NCI-H526 treated with DMSO at 0.1 percent for 48 hours (cell line): ENCODE data around the gene PAPPA2.
"Not testable (repeated sequence)": the region's sequence is repeated elsewhere in the genome, so short reads cannot be mapped to it uniquely, and the experiment has no call there.

Experiments used
- DNase-seq: peaks from one replicate; lab custom pipeline; 2025; lab: John Stamatoyannopoulos, UW

PAPPA2 gene

DNA sequence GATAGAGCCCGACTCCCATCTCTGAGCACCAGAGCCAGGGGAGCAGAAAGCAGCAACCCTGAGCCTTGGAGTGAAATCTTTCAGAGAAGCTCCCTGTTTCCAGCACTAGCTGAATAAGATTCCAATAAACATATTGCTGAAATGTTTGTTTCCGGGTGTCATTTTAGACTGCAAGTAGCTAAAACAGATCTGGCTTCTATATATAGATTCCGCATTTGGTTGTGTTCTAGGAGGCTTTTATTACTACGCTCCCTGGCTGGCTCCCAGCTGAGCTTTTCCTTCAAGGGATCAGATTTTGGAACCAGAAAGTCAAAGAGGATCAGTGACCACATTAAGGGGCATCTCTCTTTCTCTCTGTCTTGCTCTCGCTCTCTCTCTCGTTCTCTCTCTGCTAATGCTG is 88.2 kb downstream of the PAPPA2 start:
- no peak for DNase-seq

DNA sequence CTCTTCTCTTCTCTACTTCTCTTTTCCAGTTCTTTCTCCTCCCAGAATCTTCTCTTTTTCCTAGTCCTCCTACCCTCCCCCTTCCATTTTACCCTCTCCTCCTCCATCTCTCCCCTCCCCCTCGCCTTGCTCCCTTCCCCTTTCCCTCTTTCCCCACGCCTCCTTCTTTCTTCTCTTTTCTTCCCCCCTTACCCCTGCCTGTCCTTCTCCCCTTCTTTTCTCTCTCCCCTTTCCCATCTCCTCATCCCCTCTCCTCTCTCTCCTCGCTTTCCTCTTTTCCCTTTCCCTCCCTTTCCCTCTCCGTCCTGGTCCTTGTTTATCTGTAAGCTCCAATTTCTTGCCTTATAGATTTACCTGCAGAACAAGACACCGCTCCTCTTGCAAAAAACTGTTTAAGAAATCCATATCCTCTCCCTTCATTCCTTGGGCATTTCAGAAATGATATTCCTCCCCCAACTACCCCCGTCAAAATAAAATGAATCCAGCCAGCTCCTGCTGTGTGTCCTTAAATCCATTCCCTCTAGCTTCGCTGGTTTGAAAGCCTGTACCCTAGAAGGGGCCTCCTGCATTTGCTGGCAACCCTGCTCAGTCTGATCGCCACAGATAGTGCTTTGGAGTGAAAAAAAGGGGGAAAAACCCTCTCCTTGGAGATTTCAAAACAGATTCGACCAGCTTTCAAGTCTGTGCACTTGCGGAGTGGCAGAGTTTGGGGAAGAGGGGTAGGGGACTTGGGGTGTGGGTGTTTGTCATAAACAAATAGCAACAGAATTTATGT is 89.4 kb downstream of the PAPPA2 start:
- no peak for DNase-seq

DNA sequence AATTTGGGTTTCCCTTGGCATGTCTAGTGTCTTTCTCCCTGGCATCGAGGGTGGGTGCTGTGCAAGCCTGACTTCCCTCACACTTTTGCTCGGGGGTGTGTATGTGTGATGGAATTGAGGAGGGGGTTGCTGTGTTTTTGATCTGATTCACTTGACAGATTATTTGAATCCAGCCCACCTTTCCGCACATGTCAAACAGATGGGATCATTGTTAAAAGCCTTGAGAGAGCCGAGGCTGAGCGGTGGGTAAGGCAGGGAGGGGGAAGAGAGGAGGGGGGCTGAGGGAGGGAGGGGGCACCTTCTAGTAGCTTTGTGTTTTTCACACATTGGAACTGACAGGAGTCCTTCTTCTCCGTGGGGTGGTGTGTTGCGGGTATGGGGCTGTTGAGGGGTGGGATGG is 90.0 kb downstream of the PAPPA2 start:
- DNase-seq = no peak

DNA sequence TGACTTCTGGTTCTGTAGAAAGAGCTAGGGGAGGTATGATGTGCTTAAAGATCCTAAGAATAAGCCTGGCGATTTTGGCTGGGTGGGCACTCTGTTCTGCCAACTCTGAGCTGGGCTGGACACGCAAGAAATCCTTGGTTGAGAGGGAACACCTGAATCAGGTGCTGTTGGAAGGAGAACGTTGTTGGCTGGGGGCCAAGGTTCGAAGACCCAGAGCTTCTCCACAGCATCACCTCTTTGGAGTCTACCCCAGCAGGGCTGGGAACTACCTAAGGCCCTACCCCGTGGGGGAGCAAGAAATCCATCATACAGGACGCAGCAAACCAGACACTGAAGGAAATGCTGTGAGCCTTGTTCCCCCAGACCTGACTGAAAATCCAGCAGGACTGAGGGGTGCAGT is 93.3 kb downstream of the PAPPA2 start:
- no peak for DNase-seq

DNA sequence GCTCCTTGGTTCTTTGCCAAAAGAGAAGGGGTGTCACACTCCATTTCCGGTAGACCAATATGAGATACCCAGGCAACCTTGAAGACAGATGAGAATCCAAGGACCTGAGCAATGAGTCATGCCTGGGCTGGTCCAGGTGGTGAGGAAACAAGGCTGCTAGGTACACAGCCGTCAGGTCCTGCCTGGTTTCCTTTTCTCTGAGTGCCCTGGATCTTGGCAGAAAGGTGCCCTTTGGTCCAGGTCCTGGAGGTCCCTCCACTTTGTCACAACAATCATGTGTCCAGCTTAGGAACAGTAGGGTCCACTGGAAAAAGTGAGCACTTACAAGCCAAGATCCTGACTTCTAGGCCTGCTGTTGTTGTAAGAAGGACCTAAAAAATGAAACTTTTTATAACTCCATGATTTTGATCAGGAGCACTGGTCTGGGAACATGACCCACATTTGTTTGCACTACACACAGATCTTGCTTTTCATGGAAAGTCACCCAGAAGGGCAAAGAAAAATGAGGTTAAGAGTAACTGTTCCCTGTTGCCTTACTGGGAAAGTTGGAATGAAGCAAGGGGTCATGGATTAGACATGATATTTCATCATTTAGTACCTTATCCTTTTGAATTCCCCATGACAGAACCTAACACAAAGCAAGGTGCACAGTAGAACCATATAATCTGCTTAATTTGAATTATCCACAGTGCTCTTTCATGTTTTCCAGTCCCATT is 94.7 kb downstream of the PAPPA2 start:
- DNase-seq = no peak

DNA sequence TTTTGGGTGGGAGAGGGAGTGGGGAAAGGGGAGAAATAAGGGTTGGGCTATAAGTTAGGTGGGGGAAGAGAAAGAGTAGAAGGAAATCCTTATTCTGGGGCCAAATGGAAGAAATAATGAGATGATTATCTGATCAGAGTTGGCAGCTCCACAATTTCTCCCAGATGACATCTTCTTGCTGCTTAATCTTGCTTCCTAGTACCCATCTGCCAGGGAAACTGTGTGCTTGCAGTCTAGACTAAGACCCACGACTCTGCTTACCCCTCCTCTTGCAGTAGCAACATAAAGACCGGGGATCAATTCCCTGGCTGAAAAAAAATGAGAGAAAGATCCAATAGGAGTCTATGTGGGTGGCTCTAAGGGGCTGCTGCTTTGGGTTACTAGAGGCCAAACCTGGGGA is 95.6 kb downstream of the PAPPA2 start:
- DNase-seq = no peak

DNA sequence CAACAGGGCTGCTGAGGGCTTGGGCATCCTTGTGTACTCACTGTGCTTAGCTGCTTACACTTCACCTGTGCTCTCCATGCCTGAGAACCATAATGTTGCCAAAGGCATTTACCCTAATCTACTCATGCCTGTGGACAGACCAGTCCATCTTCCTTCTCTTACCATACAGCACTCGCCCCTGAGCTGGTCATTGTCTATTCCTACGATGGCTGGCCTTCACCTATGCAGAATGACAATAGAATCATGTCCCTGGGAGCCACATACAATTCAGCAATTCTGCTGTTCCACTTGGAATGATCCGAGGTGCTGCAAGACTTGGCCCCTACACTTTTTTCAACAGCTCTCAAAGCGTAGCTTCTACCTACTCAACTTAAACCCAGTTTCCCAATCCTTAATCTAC is 96.5 kb downstream of the PAPPA2 start:
- DNase-seq = no peak

DNA sequence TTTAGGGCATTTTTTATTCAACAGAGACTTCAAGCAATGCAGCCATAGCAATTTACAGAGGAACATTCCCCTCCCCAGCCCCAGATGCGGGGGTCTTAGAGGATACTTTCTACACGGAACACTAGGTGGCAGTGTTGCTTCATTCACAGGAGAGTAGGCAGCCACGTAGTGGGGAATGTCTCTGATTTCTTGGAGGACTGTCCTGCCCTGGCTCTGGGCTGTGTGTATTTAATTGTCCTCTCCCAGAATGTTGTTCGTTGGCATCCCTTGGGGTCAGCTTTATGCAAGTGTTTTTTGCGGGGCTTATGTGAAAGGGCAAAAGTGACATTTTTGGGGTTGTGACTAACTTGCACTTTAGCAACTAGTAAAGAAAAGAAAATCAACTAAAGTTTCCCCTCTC is 96.9 kb downstream of the PAPPA2 start:
- DNase-seq = peak; percentile 84

DNA sequence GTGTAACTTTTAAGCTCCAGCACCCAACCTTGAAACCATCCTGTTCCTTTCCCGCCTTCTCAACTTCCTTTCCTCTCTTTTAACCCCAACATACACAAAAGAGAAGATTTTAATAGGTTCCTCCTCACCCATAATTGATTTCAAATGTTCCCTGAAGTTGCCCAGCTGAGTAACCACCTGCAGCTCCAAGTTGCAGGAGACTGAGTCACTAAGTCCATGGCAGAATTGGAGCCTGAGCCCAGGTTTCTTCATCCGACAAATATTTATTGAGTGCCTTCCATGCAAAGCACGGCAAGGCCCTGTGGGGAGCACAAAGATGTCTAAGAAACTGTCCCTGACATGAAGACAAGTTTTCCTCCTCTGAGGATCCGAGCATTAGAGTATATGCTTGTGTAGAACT is 97.7 kb downstream of the PAPPA2 start:
- no peak for DNase-seq

DNA sequence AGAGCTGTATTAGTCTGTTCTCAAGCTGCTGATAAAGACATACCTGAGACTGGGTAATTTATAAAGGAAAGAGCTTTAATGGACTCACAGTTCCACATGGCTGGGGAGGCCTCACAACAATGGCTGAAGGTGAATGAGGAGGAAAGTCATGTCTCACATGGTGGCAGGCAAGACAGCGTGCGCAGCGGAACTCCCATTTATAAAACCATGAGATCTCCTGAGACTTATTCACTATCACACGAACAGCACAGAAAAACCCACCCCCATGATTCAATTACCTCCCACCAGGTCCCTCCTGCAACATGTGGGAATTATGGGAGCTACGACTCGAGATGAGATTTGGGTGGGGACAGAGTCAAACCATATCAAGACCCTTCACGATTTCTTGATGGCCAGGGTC is 98.8 kb downstream of the PAPPA2 start:
- not testable (repeated sequence) for DNase-seq

DNA sequence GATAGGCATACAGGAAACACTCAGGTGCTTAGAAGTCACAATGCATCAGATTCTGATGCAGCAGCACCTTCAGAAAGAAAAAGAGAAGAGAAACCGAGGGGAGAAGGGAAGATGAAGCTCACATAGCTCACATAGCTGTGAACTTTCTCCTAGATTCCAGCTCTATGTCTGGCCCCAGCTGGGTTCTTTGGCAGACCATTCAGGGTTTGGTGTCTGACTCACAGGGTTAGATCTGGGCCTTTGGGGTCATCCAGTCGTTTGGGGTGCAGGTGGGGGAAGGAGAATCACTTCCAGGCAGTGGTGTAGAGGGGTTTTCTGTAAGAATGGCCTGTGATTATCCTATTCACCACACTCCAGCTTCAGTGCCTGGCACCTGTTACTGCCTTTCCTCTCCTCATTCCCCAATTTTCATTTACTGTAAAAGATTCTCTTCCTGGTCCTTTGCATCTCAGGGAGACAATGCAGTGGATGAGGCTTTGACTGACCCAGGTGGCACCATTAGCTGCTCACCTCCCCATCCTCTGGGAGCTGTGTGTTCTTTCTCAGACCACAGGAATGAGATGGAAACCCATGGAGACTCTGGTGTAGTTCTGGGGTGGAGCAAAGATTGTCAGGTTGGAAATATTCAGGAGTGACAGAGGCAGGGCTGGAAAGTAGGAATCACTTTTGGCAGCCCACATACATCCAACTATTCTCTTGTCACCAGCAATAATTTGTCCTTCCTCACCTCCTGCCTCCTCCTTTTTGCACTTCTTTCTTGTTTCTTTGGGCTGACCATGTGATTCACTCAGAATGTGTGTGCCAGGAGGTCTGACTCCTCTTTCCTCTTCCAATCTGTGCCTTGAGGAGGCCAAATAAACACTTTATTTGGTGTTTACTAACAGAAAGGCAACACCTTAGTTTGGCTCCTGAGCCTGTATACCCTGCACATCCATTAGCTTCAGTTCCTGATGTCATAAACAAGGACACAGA is 103.3 kb downstream of the PAPPA2 start:
- DNase-seq = no peak

DNA sequence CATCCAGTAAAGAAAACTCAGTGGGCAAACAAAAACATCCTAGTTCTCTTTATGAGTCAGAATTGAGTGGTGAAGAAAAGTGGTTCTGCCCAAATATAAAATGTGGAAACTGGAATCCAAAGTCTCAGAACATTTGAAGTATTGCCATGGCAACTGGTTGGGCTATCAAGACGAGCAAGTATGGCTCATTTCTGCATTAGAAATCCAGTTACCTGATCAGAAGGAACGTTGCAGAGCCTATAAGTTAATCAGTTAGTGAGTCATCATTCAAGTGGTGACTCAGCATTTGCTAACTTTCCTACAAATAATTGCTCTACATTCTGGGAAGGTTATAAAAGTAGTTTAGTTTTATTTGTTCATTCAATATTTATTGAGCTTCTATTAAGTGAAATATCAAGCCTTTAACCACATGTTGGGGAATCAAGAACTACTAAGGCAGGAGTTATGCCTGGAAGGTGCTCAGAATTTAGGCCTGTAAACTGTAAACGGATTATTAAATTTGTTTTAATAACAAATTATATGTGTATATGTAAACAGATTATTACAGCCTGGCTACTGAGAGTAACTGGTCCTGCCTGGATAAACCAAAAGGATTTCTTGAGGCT is 104.3 kb downstream of the PAPPA2 start:
- DNase-seq = no peak

DNA sequence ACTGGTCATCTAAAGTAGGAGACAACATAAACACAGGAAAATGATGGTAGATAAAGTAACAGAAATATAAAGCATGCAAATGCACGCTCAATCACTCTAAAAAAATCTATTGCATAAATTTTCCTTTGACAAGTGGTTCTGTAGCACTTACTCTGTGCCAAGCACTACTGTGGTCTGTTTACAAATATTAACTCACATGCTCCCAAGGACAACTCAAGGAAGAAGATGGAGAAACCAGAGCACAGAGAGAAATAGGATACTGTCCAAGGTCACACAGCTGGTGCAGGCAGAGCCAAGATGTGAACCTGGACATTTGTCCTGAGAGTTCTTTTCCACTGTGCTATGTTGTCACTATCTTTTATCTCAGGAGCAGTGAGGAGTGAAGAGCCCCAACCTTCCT is 105.2 kb downstream of the PAPPA2 start:
- DNase-seq = no peak

DNA sequence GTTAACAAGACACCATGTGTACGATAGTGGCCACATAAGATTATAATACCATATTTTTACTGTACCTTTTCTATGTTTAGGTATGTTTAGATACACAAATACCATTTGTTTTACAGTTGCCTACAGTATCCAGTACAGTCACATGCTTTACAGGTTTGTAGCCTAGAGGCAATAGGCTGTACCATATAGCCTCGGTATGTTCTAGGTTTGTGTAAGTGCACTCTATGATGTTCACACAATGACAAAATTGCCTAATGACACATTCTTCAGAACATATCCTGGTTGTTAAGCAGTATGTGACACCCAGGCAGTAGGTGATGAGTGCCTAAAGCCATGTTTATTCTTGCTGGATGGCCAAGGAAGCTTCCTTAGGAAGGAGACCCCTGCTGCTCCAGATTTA is 111.8 kb downstream of the PAPPA2 start:
- DNase-seq = peak; percentile 20

DNA sequence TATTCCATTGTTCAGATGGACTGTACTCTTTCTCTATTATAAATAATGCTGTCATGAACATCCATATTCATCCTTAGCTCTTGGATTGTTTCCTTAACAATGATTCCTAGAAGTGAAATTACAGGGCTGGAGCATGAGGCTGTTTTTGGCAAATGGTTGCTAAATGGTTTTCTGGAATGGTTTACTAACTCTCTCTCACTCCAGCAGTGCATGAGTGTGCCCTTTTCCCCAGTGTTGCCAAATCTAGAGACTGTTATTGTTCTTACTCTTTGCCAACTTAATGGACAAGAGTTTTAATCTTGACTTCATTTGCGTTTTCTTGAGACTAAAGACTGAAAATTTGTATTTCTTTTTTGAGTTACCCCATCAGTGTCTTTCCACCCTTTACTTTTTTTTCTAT is 113.0 kb downstream of the PAPPA2 start:
- DNase-seq = no peak

DNA sequence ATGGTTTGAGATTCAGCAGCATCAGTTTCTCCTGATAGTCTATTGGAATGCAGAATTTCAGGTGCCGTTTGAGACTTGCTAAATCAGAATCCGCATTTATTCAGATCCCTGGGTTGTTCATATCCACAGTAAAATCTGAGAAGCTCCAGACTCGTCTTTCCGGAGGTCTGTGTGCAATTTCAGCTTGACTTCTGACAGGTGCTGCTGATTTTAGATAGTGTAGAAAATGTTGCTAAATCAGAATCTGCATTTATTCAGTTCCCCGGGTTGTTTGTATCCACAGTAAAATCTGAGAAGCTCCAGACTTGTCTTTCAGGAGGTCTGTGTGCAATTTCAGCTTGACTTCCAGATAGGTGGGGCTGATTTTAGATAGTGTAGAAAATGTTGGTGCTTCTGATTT is 113.7 kb downstream of the PAPPA2 start:
- no peak for DNase-seq

DNA sequence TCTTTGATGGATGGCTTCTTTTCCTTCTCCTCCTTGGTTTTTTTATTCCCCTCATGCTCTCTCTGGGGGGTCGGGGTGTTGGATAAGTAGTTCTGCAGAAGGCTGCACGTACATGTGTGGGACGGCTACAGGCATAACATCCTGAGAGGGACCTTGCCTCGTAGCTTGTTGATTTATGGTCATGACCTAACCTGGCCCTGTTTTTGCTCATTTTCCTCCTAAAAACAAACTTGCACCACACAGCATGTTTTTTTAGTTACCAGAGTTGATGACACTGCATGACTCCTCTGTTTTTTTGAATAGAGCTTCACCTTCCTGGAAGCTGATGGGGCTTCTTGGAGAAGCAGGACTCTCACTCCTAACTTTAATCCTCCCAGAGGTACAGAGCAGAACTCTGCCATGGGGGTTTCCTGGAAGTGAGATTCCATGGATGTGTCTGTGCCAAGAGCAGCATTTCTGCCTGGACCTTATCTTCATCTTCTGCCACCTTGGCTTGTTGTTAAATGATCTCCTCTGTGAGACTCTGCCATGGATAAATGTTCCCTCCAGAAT is 114.7 kb downstream of the PAPPA2 start:
- DNase-seq = no peak

DNA sequence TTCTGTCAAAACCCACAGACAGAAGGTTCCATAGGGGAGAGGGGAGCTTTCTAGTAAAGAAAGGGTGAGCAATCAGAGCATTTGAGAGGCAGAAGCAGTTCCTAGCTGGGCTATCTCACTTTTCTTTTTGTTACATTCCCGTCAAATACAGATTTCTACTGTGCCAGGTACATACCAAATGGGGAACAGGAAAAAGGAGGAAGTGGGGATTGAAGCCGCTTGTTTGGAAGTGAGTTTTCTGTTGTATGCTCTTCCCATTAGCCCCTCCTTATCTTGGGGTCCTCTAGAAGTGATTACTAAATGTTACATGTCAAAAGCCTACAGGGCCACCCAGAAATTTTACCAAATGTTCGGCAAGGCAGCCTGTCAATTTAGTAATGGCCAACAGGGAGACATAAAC is 116.1 kb downstream of the PAPPA2 start:
- DNase-seq = no peak

DNA sequence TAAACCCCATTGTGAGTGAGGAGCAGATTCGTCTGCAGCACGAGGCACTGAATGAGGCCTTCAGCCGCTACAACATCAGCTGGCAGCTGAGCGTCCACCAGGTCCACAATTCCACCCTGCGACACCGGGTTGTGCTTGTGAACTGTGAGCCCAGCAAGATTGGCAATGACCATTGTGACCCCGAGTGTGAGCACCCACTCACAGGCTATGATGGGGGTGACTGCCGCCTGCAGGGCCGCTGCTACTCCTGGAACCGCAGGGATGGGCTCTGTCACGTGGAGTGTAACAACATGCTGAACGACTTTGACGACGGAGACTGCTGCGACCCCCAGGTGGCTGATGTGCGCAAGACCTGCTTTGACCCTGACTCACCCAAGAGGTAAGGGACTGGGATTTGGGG is 132.2 kb downstream of the PAPPA2 start:
- DNase-seq = no peak

DNA sequence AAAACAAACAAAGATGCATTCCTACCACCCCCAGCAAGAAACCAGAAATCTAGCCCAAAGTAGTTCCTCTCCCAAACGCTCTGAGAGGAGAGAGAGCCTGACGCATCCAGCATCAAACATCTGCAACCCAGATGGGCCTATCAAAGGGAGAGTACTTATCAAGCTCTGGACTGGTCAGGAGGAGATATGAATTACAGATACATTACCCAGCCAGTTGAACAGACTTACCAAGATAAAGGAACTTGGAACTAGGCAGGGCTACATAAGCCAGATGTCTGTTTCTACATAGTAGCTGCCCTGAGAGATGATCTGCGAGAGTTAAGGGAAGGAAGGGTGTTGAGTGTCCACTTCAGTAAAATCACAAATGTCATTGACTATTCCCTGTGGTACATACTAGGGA is 138.4 kb downstream of the PAPPA2 start:
- DNase-seq = no peak

DNA sequence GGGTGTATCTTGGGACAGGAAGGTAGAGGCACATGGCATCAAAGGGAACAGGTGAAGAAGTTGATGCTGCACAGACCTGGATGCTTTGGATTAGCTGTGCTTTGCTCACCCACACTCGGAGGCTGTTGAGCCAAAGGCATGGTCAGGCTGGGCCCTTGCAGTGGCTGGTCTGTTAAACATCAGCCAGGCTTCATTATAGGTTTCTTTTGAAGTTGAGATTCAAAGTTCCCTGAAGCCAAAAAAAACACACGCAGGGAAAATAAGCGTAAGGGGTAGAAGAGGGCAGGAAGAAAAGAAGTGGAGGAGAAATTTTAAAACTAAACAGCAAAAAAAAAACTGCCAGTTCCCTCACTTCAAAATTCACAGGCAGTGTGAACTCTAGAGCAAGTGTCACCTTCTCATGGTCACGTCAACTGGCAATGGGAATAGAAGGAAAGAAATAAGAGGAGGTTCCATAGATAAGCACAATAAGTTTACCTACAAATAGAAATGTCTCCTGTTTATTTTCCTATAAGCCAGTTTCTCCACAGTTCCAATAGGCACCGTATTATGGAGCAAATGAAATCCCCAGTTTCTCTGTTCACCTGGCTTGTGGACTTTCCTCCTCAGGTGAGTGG is 139.5 kb downstream of the PAPPA2 start:
- no peak for DNase-seq
